Measurements from ENCODE around the gene PHF11. TPM values are rescaled to one million over a fixed set of nuclear protein-coding genes. Genes with fewer than 3 reads are reported as not detected.

PHF11 gene
- total RNA-seq, 1 donor from 2014 or later: 11.7 TPM

DNA sequence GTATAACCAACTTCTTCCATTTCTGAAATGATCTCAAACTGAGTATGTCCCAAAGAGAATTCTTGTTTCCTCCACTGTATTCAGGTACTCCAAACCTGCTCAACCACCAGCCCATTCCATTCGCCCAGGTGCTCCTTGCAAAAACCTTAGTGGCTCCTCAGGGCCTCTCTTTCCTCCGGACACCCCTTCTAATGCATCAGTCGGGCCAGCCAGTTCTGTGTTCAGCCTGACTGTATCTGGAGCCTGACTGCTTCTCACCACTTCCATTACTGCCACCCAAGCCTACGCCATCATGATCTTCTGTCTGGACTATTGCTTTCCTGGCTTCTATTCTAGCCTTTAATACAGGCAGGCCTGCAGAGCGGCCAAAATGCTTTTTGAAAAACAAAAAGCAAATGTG lies 1.5 kb downstream of the PHF11 start:
- ATAC-seq (no peak), DNase-seq (ENCODE audit: low spot score) (no peak)

DNA sequence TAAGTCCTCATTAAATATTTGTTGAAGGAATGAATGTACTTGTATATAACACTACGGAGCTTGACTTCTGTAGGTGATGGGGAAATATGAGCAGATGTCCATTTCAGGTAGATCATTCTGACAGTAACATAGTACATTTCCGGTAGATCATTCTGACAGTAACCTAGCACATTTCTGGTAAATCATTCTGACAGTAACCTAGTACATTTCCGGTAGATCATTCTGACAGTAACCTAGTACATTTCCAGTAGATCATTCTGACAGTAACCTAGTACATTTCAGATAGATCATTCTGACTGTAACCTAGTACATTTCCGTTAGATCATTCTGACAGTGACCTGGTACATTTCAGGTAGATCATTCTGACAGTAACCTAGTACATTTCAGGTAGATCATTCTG lies 2.5 kb downstream of the PHF11 start:
- DNase-seq (ENCODE audit: low spot score): no peak
- ATAC-seq: no peak

- no peak for ATAC-seq
Observed at GRCh38 chr13:49499889-49500660, 4.3 kb downstream of the PHF11 start.

GRCh38 chr13:49502954-49503353 lies 7.2 kb downstream of the PHF11 start:
- peak; percentile 37 for ATAC-seq
- DNase-seq (ENCODE audit: low spot score): no peak

More at GRCh38 chr13:49499889-49500660, 4.3 kb downstream of the PHF11 start:
- no peak for DNase-seq (ENCODE audit: low spot score)

- ATAC-seq: no peak
- no peak for DNase-seq (ENCODE audit: low spot score)
Observed at GRCh38 chr13:49503951-49504350, 8.2 kb downstream of the PHF11 start.

GRCh38 chr13:49512578-49512977 lies 16.8 kb downstream of the PHF11 start:
- ATAC-seq: peak; percentile 89
- peak; percentile 49 for DNase-seq (ENCODE audit: low spot score)

DNA sequence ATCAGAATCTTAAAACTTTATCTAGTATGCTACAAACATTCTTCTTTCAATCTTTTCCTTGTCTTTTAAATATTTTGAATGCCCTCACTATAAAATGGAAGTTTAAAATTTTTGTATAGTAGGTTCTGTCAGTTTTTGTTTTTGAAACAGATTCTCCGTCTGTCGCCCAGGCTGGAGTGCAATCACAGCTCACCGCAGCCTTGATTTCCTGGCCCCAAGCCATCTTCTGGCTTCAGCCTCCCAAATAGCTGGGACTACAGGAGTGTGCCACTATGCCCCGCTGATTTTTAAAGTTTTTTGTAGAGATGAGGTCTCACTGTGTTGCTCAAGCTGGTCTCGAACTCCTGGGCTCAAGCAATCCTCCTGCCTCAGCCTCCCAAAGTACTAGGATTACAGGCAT lies 20.7 kb downstream of the PHF11 start:
- no peak for DNase-seq (ENCODE audit: low spot score)
- peak; percentile 55 for ATAC-seq

- DNase-seq (ENCODE audit: low spot score) (no peak), ATAC-seq (peak; percentile 47)
Observed at GRCh38 chr13:49517461-49517860, 21.7 kb downstream of the PHF11 start.

- ATAC-seq (no peak), DNase-seq (ENCODE audit: low spot score) (no peak)
Observed at GRCh38 chr13:49521224-49521623, 25.5 kb downstream of the PHF11 start.

DNA sequence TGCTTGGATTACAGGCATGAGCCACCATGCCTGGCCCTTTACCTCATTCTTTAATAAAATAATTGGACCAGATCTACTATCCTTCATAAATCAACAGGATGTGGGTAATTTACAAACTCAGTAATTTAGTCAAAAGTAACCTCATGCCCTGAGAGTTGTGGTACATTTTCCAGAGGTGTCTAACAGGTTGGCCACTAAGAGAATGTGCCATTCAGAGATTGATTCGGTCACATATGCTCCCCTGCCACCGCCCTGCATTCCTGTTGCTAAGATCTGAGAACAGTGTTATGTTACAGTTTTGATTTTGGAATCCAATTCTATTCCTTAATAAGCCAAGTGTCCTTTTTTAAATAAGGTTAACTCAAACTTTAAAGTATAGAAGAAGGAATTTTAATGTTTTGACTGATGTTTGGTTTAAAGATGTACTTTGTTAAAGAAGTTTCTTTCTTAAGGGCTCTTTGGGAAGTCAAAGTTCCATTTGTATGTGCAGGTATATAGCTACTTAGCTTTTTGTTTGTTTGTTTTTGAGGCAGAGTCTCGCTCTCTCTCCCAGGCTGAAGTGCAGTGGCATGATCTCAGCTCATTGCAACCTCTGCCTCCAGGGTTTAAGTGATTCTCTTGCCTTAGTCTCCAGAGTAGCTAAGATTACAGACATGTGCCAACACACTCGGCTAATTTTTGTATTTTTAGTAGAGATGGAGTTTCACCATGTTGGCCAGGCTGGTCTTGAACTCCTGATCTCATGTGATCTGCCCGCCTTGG lies 29.2 kb downstream of the PHF11 start:
- no peak for ATAC-seq
- DNase-seq (ENCODE audit: low spot score): no peak

GRCh38 chr13:49527123-49527522 lies 31.4 kb downstream of the PHF11 start:
- ATAC-seq (no peak), DNase-seq (ENCODE audit: low spot score) (no peak)

- no peak for ATAC-seq
Observed at GRCh38 chr13:49528161-49528560, 32.4 kb downstream of the PHF11 start.

DNA sequence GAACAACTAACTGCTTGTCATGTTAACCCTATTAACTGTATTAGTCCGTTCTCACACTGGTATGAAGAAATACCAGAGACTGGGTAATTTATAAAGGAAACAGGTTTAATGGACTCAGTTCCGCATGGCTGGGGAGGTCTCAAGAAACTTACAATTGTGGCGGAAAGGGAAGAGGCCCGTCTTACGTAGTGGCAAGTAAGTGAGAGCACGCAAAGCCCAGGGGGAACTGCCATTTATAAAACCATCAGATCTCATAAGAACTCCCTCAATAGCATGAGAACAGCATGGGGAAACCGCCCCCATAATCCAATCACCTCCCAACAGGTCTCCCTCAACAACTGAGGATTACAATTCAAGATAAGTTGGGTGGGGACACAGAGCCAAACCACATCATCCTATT lies 34.7 kb downstream of the PHF11 start:
- no peak for ATAC-seq
- no peak for DNase-seq (ENCODE audit: low spot score)

More at GRCh38 chr13:49528161-49528560, 32.4 kb downstream of the PHF11 start:
- DNase-seq (ENCODE audit: low spot score): no peak

GRCh38 chr13:49532593-49532992 lies 36.8 kb downstream of the PHF11 start:
- DNase-seq (ENCODE audit: low spot score) (no peak), ATAC-seq (no peak)

- DNase-seq (ENCODE audit: low spot score) (no peak), ATAC-seq (no peak)
Observed at GRCh38 chr13:49533011-49533410, 37.3 kb downstream of the PHF11 start.

GRCh38 chr13:49533591-49534269 lies 38.0 kb downstream of the PHF11 start:
- ATAC-seq (no peak), DNase-seq (ENCODE audit: low spot score) (no peak)

- DNase-seq (ENCODE audit: low spot score) (no peak), ATAC-seq (no peak)
Observed at GRCh38 chr13:49536144-49536873, 40.6 kb downstream of the PHF11 start.

GRCh38 chr13:49538404-49538803 lies 42.7 kb downstream of the PHF11 start:
- no peak for ATAC-seq

GRCh38 chr13:49539313-49539712 lies 43.6 kb downstream of the PHF11 start:
- ATAC-seq: no peak
- DNase-seq (ENCODE audit: low spot score): no peak

More at GRCh38 chr13:49538404-49538803, 42.7 kb downstream of the PHF11 start:
- DNase-seq (ENCODE audit: low spot score): no peak

DNA sequence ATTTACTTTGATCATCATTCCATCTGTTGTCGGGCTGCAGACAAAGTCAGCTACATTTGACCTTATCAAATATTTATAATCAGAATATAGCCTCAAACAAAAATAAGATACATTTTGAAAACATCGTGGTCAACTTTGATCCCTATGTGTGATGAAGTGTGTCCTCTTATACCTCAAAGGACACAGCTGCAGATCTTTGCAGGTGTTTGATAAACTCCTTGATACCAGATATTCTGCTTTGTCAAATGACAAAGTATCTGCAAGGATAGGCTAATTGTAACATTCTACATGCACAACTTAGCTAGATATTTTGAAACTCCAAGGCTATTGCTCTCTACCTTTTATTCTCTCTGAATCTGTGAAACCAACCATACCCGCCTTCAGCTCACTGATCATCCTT lies 44.0 kb downstream of the PHF11 start:
- DNase-seq (ENCODE audit: low spot score) (no peak), ATAC-seq (no peak)

- DNase-seq (ENCODE audit: low spot score) (no peak), ATAC-seq (no peak)
Observed at GRCh38 chr13:49540552-49540951, 44.8 kb downstream of the PHF11 start.

Measured in left lobe of liver (tissue), 2 donors.